IPS-18c (cell line): ENCODE measurements around the gene IL2RA.
"Not testable (repeated sequence)": the region's sequence is repeated elsewhere in the genome, so short reads cannot be mapped to it uniquely, and the experiment has no call there.

Experiments used
- H3K4me3 ChIP-seq: 2 replicates; pipeline ENCODE4 v1.7.0; 2013; ENCODE audit warnings: low read depth, mild to moderate bottlenecking, low read length, moderate library complexity; ENCODE audit not compliant: insufficient read depth
- H3K9me3 ChIP-seq: one replicate; pipeline ENCODE4 v1.6.1; 2013; ENCODE audit warnings: mild to moderate bottlenecking, low read length, moderate library complexity; ENCODE audit not compliant: control insufficient read depth, insufficient read depth

The IL2RA gene

DNA sequence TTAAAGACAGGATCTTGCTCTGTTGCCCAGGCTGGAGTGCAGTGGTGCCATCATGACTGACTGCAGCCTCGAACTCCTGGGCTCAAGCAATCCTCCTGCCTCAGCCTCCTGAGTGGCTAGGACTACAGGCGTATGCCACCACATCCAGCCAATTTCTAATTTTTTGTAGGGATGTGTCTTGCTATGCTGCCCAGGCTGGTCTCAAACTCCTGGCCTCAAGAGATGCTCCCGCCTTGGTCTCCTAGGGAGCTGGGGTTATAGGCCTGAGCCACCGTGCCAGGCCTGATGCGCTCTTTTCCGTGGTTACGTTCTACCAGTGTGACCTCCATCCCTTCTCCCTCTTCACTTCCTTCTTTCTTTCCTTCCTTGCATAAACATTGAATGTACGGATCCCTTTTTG lies 50.6 kb downstream of the IL2RA start:
- no peak overlapping the region for H3K4me3 ChIP-seq
- no peaks in the 10 kb centered on the region for H3K9me3 ChIP-seq

GRCh38 chr10:6010569-6010968 lies 51.6 kb downstream of the IL2RA start:
- no peaks in the 10 kb centered on the region for H3K9me3 ChIP-seq
- H3K4me3 ChIP-seq, result no peak overlapping the region

- Histone ChIP-seq H3K4me3 (no peak overlapping the region), H3K9me3 (no peaks in the 10 kb centered on the region)
These were observed 52.2 kb downstream of the IL2RA start for GRCh38 chr10:6009961-6010360.

DNA sequence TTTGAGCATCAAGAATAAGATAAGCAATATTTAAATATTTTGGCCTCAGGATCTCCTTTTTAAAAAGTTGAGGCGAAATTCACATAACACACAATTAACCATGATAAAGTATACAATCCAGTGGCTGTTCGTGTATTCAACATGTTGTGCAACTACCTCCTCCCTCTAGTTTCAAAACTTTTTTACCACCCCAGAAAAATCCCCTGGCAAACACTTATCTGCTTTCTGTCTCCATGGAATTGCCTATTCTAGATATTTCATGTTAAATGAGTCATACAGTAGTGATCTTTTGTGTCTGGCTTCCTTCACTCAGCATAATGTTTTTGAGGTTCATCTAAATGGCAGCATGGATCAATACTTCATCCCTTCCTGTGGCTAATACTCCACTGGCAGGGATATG lies 53.0 kb downstream of the IL2RA start:
- H3K4me3 ChIP-seq, result no peak overlapping the region

GRCh38 chr10:6008497-6009142 lies 53.5 kb downstream of the IL2RA start:
- H3K4me3 ChIP-seq, result no peak overlapping the region
- H3K9me3 ChIP-seq, result no peaks in the 10 kb centered on the region

More for the DNA sequence above, 53.0 kb downstream of the IL2RA start:
- no peaks in the 10 kb centered on the region for H3K9me3 ChIP-seq

DNA sequence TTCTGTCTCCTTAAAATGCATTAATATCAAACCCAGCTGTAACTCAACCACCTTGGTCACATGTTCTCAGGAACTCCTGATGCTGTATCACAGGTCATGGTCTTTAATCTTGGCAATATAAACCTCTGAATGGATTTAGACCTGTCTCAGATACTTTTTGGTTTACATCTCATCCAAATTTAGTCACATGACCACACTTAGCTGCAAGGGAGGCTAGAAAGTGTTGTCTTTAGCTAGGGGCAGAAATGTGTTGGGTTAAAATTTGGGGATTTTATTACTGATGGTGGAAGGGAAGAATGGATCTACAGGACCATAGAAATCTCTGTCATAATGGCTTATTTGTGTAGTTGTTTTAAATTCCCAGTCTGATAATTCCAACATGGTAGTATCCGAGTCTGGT lies 55.2 kb downstream of the IL2RA start:
- no peak overlapping the region for H3K4me3 ChIP-seq
- no peaks in the 10 kb centered on the region for H3K9me3 ChIP-seq

DNA sequence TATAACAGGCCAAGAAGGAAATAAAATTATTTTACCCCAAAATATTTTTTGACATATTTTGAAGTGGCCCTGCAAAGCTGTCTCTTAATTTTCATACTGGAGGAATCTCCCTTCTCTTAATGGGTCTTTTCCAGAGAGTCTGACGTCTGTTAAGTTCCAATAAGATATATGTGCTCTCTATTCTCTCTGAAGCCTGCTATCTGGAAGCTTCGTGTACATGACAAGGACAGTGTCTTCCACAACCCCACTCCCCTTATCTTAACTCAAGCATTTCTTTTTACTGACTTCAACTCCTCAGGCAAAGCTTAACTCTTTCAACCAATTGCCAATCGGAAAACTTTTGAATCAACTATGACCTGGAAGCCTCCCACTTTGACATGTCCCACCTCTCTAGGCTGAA lies 55.6 kb downstream of the IL2RA start:
- Histone ChIP-seq H3K4me3 (no peak overlapping the region), H3K9me3 (no peaks in the 10 kb centered on the region)

DNA sequence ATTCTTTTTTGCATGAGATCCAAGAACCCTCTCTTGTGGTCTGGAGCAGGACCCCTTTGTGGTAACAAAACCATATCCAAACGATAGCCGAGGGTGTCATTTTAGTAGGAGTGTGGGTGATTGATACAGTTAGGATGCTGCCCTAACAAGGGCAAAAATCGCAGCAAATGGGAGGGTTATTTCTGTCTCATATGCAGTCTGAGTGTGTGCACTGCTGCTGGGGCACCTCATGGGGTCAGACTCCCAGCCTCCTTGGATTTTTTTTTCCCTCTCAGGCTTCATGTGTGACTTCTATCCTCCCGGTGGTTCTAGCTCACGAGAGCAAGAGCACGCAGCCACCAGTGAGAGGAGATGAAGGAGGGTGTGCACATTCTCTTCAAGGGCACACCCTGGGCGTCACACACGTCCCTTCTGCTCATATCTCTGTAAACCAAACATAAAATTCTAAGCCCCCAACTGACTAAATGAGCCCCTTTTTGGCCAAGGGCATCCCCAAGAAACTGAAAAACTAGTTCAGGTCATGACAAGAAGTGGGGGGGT lies 56.2 kb downstream of the IL2RA start:
- Histone ChIP-seq H3K4me3 (no peak overlapping the region), H3K9me3 (no peaks in the 10 kb centered on the region)

- H3K9me3 ChIP-seq, H3K4me3 ChIP-seq: not testable (repeated sequence)
These were observed 56.9 kb downstream of the IL2RA start for GRCh38 chr10:6005161-6005804.

DNA sequence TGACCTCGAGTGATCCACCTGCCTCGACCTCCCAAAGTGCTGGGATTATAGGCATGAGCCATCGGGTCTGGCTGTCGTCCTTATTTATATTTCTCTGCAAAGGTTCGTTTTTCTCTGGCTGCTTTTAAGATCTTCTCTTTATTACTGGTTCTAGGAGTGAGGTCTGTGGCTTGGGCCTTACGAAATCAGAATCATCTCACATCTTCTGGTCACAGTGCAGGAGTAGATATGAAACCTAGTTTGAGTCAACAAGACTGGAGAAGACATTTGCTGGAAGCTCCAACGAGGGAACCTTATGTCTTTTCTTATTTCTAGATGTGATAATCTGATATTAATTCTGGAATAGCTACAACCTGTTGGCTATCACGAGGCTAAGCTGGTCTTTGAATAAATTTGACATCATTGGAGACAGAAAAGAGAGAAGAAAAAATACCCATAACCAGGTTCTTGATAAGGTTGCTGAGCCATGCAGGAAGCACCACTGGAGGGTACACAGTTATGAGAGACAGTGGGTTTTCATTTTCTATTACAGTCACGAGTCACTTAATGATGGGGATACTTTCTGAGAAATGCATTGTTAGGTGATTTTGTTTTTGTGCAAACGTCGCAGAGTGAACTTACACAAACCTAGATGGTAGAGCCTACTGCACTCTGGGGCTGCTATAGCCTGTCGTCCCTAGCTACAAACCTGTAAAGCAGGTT lies 59.2 kb downstream of the IL2RA start:
- H3K4me3 ChIP-seq, result no peak overlapping the region
- no peaks in the 10 kb centered on the region for H3K9me3 ChIP-seq

DNA sequence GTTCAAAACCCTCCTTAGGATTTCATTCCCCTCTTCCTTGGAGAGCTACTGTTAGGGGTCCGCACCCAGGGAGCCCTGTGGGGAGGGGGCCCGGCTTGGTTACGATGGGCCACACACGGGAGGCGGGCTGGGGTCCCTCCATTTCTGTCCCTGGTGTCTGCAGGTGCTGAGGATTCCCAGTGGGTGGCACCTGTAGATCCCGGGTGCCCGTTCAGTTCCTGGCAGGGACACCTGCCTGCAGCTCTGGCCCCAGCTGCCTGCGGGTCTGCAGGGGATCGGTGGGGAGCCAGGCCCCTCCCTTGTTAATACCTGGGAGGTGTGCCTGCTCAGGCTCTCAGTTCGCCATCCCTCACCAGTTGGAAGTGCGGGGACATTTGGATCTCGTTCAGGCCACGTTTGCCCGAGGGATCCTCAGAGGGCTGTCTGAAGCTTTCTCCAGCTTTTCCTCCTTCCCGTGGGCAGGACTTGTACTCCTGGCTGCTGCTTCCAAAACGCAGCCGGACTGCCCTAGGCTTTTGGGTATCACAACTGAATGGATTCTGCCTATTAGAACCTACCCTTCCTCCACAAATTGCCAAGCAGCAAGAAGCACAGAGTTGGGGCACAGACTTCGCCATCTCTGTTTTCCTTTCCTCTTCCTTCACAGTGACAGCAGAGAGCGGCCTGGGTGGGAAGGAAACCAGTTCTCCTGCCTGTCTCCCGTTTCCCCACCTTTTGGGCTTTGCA lies 62.6 kb downstream of the IL2RA start:
- Histone ChIP-seq H3K9me3 (no peaks in the 10 kb centered on the region), H3K4me3 (no peak overlapping the region)

- Histone ChIP-seq H3K4me3 (no peak overlapping the region), H3K9me3 (no peaks in the 10 kb centered on the region)
These were observed 65.5 kb downstream of the IL2RA start for GRCh38 chr10:5996696-5997095.

GRCh38 chr10:5992398-5992797 lies 69.8 kb downstream of the IL2RA start:
- H3K4me3 ChIP-seq, result no peak overlapping the region

DNA sequence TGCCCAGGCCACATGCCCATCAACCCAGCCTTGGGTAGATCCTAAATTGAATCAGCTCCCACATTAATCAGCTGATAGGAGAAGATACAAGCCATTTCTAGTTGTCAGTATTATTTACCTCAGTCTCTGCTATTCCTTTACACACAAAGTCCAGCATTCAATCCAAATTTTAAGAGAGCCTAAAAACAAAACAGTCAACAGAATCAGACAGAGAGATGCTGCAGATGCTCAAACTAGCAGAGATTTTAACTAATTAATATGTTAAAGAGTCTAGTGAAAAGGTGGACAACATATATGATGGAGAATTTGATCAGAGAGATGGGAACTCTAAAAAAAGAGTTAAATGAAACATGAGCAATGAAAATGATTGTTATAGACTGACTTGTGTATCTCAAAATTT lies 70.5 kb downstream of the IL2RA start:
- no peaks in the 10 kb centered on the region for H3K9me3 ChIP-seq
- no peak overlapping the region for H3K4me3 ChIP-seq

More at GRCh38 chr10:5992398-5992797, 69.8 kb downstream of the IL2RA start:
- H3K9me3 ChIP-seq, result no peaks in the 10 kb centered on the region

DNA sequence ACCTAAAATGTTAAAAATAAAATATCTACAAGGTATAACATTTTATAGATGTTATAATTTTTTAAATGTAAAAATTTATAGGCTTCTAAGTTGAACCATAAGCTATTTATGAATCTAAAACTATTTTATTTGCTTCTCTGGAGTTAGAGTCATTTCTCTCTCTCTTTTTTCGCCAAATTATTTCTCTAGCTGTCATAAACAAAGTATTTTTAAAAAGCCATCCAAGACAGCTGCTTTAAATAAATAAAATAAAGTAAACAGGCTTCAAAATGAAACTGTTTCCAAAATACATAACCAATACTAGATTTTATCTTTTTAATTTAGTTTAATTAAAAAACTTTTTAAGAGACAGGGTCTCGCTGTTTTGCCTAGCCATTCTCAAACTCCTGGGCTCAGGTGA lies 72.4 kb downstream of the IL2RA start:
- H3K9me3 ChIP-seq, result no peaks in the 10 kb centered on the region
- H3K4me3 ChIP-seq, result no peak overlapping the region

- Histone ChIP-seq H3K9me3 (no peaks in the 10 kb centered on the region), H3K4me3 (no peak overlapping the region)
These were observed 73.7 kb downstream of the IL2RA start for GRCh38 chr10:5988336-5988920.

DNA sequence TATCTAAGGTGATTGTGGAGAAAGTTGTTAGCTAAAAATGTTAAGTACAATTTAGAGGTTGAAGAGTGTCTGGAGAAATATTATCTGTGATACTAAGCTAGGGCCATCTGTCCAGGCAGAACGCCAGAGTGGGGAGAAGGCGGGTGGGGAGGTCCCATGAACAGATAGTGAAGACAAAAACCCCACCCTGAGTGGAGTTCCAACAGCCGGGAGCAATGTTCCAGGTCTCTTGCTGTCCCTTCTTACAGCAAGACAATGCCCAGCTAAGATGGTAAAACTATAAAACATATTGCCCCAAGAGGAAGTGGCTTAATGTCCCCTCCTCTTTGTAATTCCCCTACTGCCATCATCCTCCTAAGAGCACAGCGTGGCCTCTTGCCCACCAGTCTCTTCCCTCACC lies 74.4 kb downstream of the IL2RA start:
- H3K4me3 ChIP-seq, result no peak overlapping the region
- H3K9me3 ChIP-seq, result no peaks in the 10 kb centered on the region
